OCI-LY1 (cell line): ENCODE data around the gene TECTA.

Experiments
- H2AFZ ChIP-seq: fragments of 200-600 bp; sonication (generic), shearing (Covaris generic); 2 replicates; pipeline ENCODE4 v1.6.0; 2014; ENCODE audit warnings: antibody characterized with exemption, mild to moderate bottlenecking, low read length
- H3F3A ChIP-seq: fragments of 200-600 bp; sonication (generic), shearing (Covaris generic); 2 replicates; pipeline ENCODE4 v1.6.0; 2014; ENCODE audit warnings: mild to moderate bottlenecking, antibody characterized with exemption, low read length, moderate library complexity; ENCODE audit not compliant: insufficient read depth
- H3K27ac ChIP-seq: fragments of 200-600 bp; sonication (generic); 2 replicates; pipeline ENCODE4 v1.5.1; 2014; ENCODE audit warnings: low read length, mixed run types, mild to moderate bottlenecking, low read depth; ENCODE audit not compliant: poor library complexity, severe bottlenecking
- H3K27me3 ChIP-seq: fragments of 200-600 bp; sonication (generic); 2 replicates; pipeline ENCODE4 v1.6.0; 2014; ENCODE audit warnings: antibody characterized with exemption, mild to moderate bottlenecking, low read length, moderate library complexity; ENCODE audit not compliant: insufficient read depth
- H3K36me3 ChIP-seq: fragments of 200-600 bp; sonication (generic); 2 replicates; pipeline ENCODE4 v1.6.1; 2014; ENCODE audit warnings: mild to moderate bottlenecking, antibody characterized with exemption, low read length, moderate library complexity, mixed read lengths; ENCODE audit not compliant: insufficient read depth
- H3K4me1 ChIP-seq: fragments of 200-600 bp; sonication (generic); 2 replicates; pipeline ENCODE4 v1.5.1; 2014; ENCODE audit warnings: mild to moderate bottlenecking, low read length, moderate library complexity; ENCODE audit not compliant: insufficient read depth, severe bottlenecking
- H3K4me2 ChIP-seq: fragments of 200-600 bp; sonication (generic), shearing (Covaris generic); 2 replicates; pipeline ENCODE4 v1.6.1; 2014; ENCODE audit warnings: low read length
- H3K4me3 ChIP-seq: fragments of 200-600 bp; sonication (generic); 2 replicates; pipeline ENCODE4 v1.5.1; 2014; ENCODE audit warnings: low read length, low read depth, mild to moderate bottlenecking, mixed read lengths; ENCODE audit not compliant: poor library complexity, severe bottlenecking
- H3K79me2 ChIP-seq: fragments of 200-600 bp; shearing (Covaris generic); 2 replicates; pipeline ENCODE4 v1.6.1; 2016; ENCODE audit warnings: mixed run types, low read length, mixed read lengths; ENCODE audit not compliant: insufficient read depth
- H3K9ac ChIP-seq: fragments of 200-600 bp; sonication (generic), shearing (Covaris generic); 2 replicates; pipeline ENCODE4 v1.6.1; 2014; ENCODE audit warnings: mild to moderate bottlenecking, low read length, mixed read lengths
- H3K9me2 ChIP-seq: fragments of 200-600 bp; sonication (generic), shearing (Covaris generic); 2 replicates; pipeline ENCODE4 v1.6.1; 2014; ENCODE audit warnings: low read depth, mild to moderate bottlenecking, low read length, mixed read lengths
- H3K9me3 ChIP-seq: fragments of 200-600 bp; shearing (Covaris generic); 2 replicates; pipeline ENCODE4 v1.6.1; 2014; ENCODE audit warnings: low read length, mixed read lengths
- H4K20me1 ChIP-seq: fragments of 200-600 bp; sonication (generic), shearing (Covaris generic); 2 replicates; pipeline ENCODE4 v1.6.0; 2016; ENCODE audit warnings: mild to moderate bottlenecking, low read length; ENCODE audit not compliant: insufficient read depth
- EZH2 ChIP-seq: fragments of 200-600 bp; sonication (generic), shearing (Covaris generic); IDR thresholded peaks from 2 replicates; pipeline ENCODE4 v1.8.0; 2017; ENCODE audit warnings: borderline replicate concordance, mixed run types, mild to moderate bottlenecking, antibody characterized with exemption, low read length, moderate library complexity, mixed read lengths
- TF ChIP-seq, protein P1 (sequence below): fragments of 200-600 bp; sonication (generic), shearing (Covaris generic); IDR thresholded peaks from 2 replicates; pipeline ENCODE4 v1.5.1; 2017; ENCODE audit warnings: mild to moderate bottlenecking, antibody characterized with exemption, low read length, moderate library complexity, mixed read lengths

The TECTA gene

DNA sequence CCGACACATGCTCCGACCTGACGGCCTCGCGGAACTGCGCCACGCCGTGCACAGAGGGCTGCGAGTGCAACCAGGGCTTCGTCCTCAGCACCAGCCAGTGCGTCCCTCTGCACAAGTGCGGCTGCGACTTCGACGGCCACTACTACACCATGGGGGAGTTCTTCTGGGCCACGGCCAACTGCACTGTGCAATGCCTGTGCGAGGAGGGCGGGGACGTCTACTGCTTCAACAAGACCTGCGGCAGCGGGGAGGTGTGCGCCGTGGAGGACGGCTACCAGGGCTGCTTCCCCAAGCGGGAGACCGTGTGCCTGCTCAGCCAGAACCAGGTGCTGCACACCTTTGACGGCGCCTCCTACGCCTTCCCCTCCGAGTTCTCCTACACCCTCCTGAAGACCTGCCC, 26.8 kb downstream of the TECTA start:
- H3K79me2 ChIP-seq, result no peaks in the 10 kb centered on the region
- no peak overlapping the region for H3K9ac ChIP-seq
- TF ChIP-seq, protein P1, sequence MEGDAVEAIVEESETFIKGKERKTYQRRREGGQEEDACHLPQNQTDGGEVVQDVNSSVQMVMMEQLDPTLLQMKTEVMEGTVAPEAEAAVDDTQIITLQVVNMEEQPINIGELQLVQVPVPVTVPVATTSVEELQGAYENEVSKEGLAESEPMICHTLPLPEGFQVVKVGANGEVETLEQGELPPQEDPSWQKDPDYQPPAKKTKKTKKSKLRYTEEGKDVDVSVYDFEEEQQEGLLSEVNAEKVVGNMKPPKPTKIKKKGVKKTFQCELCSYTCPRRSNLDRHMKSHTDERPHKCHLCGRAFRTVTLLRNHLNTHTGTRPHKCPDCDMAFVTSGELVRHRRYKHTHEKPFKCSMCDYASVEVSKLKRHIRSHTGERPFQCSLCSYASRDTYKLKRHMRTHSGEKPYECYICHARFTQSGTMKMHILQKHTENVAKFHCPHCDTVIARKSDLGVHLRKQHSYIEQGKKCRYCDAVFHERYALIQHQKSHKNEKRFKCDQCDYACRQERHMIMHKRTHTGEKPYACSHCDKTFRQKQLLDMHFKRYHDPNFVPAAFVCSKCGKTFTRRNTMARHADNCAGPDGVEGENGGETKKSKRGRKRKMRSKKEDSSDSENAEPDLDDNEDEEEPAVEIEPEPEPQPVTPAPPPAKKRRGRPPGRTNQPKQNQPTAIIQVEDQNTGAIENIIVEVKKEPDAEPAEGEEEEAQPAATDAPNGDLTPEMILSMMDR, result no peak
- TF ChIP-seq EZH2, result no peak
- no peaks in the 10 kb centered on the region; the same call in 1 of the 2 replicates for H3K27me3 ChIP-seq
- H3K4me3 ChIP-seq, result no peak overlapping the region
- H3F3A ChIP-seq, result no peaks in the 10 kb centered on the region
- no peaks in the 10 kb centered on the region for H3K36me3 ChIP-seq
- no peaks in the 10 kb centered on the region for H4K20me1 ChIP-seq
- no peaks in the 10 kb centered on the region for H3K9me2 ChIP-seq
- H3K4me2 ChIP-seq, result no peak overlapping the region
- H3K27ac ChIP-seq, result no peak overlapping the region
- no peaks in the 10 kb centered on the region for H3K4me1 ChIP-seq
- H2AFZ ChIP-seq, result no peak overlapping the region
- H3K9me3 ChIP-seq, result no peaks in the 10 kb centered on the region

DNA sequence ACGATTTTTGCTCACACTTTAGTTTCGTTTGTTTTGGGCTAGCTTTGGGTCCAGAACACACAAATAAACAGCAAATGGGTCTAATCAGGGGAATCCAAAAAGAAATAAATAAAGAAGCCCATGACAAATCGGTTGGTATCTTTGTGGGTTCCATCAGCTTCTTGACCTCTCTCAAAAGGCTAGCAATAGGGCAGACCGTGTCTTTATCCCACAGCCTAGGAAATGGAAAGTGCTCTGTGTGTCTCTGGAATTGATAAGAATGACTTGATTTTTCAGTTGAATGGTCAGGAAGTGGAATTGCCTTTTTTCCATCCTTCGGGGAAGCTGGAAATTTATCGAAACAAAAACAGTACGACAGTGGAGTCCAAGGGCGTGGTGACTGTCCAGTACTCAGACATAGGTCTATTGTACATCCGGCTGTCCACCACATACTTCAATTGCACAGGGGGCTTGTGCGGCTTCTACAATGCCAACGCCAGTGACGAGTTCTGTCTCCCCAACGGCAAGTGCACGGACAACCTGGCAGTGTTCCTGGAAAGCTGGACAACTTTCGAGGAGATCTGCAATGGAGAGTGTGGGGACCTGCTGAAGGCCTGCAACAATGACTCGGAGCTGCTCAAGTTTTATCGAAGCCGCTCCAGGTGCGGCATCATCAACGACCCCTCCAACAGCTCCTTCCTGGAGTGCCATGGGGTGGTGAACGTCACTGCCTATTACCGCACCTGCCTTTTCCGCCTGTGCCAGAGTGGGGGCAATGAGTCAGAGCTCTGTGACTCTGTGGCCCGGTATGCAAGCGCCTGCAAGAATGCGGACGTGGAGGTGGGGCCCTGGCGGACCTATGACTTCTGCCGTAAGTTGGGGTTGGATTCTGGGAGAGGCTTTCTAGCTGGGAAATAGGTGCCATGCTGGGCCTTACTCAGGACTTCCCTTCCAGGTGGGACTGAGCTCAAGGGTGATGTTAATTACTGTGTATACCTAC, 28.6 kb downstream of the TECTA start:
- no peak for TF ChIP-seq EZH2
- TF ChIP-seq, protein P1, result no peak
- H3K9ac ChIP-seq, result no peak overlapping the region
- H3K4me2 ChIP-seq, result no peak overlapping the region
- H3K27me3 ChIP-seq, result no peaks in the 10 kb centered on the region; the same call in 1 of the 2 replicates
- no peaks in the 10 kb centered on the region for H3F3A ChIP-seq
- H3K9me2 ChIP-seq, result no peaks in the 10 kb centered on the region
- no peaks in the 10 kb centered on the region for H3K4me1 ChIP-seq
- H2AFZ ChIP-seq, result no peak overlapping the region
- H3K36me3 ChIP-seq, result no peaks in the 10 kb centered on the region
- H3K9me3 ChIP-seq, result no peaks in the 10 kb centered on the region
- no peak overlapping the region for H3K27ac ChIP-seq
- H4K20me1 ChIP-seq, result no peaks in the 10 kb centered on the region
- no peaks in the 10 kb centered on the region for H3K79me2 ChIP-seq
- no peak overlapping the region for H3K4me3 ChIP-seq

DNA sequence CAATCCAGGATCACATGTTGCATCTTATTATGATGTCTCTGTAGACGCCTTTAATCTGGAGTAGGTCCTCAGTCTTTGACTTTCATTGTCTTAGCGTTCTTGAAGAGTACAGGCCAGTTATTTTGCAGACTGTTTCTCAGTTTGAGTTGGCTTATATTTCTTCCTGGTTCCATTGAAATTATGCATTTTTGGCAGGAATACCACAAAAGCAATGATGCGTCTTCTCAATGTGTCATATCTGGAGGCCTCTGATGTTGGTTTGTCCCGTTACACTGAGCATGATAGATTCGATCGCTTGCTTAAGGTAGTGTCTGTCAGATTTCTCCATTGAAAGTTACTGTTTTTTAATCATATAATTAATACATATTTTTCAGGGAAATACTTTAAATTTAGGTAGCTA, 30.6 kb downstream of the TECTA start:
- no peak overlapping the region for H3K4me3 ChIP-seq
- TF ChIP-seq, protein P1, result no peak
- no peak for TF ChIP-seq EZH2
- H3K27ac ChIP-seq, result no peak overlapping the region
- no peaks in the 10 kb centered on the region for H3F3A ChIP-seq
- no peaks in the 10 kb centered on the region for H3K36me3 ChIP-seq
- no peaks in the 10 kb centered on the region for H3K9me2 ChIP-seq
- no peak overlapping the region for H3K9ac ChIP-seq
- H4K20me1 ChIP-seq, result no peaks in the 10 kb centered on the region
- no peaks in the 10 kb centered on the region for H3K9me3 ChIP-seq
- H3K4me1 ChIP-seq, result no peaks in the 10 kb centered on the region
- H2AFZ ChIP-seq, result no peak overlapping the region
- no peaks in the 10 kb centered on the region; the same call in 1 of the 2 replicates for H3K27me3 ChIP-seq
- H3K4me2 ChIP-seq, result no peak overlapping the region
- H3K79me2 ChIP-seq, result no peaks in the 10 kb centered on the region
